Spleen (tissue), 7 donors: ENCODE data around the gene RIGI.

Experiments
- POLR2A ChIP-seq, 3 donors: fragments of 450-650 bp; IDR thresholded peaks; one replicate each; pipeline ENCODE4 v1.5.1; 2017; ENCODE audit warnings: antibody characterized with exemption in 3 of 3, mild to moderate bottlenecking in 1 of 3
- TF ChIP-seq, protein P1 (sequence below), 11 experiments: fragments of 200-600 bp in 7 of 11; fragments of 450-650 bp in 4 of 11; sonication (generic) in 4 of 11; IDR thresholded peaks in 8 of 11; conservative IDR thresholded peaks in 3 of 11; 1 replicate in 7 of 11; 2 replicates in 4 of 11; pipeline versions ENCODE4 v1.4.0 to v1.8.0; 2016 to 2021; ENCODE audit warnings: antibody characterized with exemption in 11 of 11, inconsistent platforms in 4 of 11, mild to moderate bottlenecking in 1 of 11
- donor health status: DM: no; HTN: no; CAD: no; lungs with moderate emphysema.
- donor health status: DM: no; HTN: no; CAD: no.
- donor health status: DM: no; HTN: no; CAD: no.

DNA sequence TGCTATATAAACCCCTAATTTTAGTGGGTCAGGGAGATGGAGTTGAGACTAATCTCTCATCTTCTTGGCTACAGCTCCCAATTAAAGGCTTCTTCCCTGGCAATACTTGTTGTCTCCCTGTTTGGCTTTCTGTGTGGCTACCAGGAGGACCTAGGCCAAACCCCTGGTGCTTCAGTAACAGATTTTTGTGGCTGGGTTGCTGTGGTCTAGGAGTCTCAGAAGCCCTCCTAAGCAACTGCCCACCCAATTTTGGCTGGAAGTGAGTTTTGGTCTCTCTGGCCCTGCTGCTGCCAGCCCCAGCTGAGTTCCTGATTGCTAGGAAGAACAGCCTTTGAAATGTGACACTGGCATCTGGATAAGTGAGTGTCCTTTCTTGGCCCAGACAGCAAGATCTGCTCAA is 9.8 kb downstream of the RIGI start:
- TF ChIP-seq, protein P1, sequence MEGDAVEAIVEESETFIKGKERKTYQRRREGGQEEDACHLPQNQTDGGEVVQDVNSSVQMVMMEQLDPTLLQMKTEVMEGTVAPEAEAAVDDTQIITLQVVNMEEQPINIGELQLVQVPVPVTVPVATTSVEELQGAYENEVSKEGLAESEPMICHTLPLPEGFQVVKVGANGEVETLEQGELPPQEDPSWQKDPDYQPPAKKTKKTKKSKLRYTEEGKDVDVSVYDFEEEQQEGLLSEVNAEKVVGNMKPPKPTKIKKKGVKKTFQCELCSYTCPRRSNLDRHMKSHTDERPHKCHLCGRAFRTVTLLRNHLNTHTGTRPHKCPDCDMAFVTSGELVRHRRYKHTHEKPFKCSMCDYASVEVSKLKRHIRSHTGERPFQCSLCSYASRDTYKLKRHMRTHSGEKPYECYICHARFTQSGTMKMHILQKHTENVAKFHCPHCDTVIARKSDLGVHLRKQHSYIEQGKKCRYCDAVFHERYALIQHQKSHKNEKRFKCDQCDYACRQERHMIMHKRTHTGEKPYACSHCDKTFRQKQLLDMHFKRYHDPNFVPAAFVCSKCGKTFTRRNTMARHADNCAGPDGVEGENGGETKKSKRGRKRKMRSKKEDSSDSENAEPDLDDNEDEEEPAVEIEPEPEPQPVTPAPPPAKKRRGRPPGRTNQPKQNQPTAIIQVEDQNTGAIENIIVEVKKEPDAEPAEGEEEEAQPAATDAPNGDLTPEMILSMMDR (IDR thresholded peaks at IDR 0.05 in 8 of 11, conservative IDR thresholded peaks at IDR 0.05 in 3 of 11) = no peak
- TF ChIP-seq POLR2A (IDR thresholded peaks at IDR 0.05) = no peak
